GM12878 (cell line): ENCODE results near the gene SON. TPM values are rescaled to one million over a fixed set of nuclear protein-coding genes. Genes with fewer than 3 reads are reported as not detected.

Experiments
- ATAC-seq: fragments of 200-7000 bp; cut with Tn5 transposase; 3 replicates; pipeline ENCODE4 v1.9.1; 2020; ENCODE audit warnings: mild to moderate bottlenecking, moderate library complexity
- BruUV-seq: library from RNA; stranded (reverse); fragments of 400-500 nt; replicated peaks from 2 replicates; lab custom pipeline; 2021; lab: Mats Ljungman, UMichigan
- CTCF ChIA-PET: fragments of 300-600 bp; sonication (Branson Sonifier 250); formaldehyde crosslinking; extraction: SDS; loops from one replicate; lab custom pipeline; 2021; ENCODE audit warnings: inconsistent platforms; lab: Yijun Ruan, JAX
- POLR2A ChIA-PET: fragments of 350-600 bp; formaldehyde crosslinking; extraction: SDS; loops from one replicate; lab custom pipeline; 2021; ENCODE audit warnings: inconsistent platforms; lab: Charles Lee
- RAD21 ChIA-PET: fragments of 300-600 bp; sonication (Branson Sonifier 250); formaldehyde crosslinking; loops from one replicate; lab custom pipeline; 2023; ENCODE audit warnings: antibody characterized with exemption; ENCODE audit not compliant: unreplicated experiment; lab: Charles Lee
- SMC1A ChIA-PET: fragments of 300-600 bp; sonication (Branson Sonifier 250); formaldehyde crosslinking; loops from one replicate; lab custom pipeline; 2023; ENCODE audit not compliant: unreplicated experiment, uncharacterized antibody; lab: Charles Lee
- DNase-seq: peaks from one replicate; pipeline ENCODE4 v3.0.0-alpha.2; 2011; ENCODE audit warnings: low read depth, low spot score
- FAIRE-seq: peaks from 3 replicates; lab custom pipeline; 2011; peaks lifted over from hg19 to GRCh38; lab: Jason Lieb, UNC
- H2AFZ ChIP-seq: 2 replicates; pipeline ENCODE4 v1.6.0; 2011; ENCODE audit warnings: low read depth, low read length, control low read depth; ENCODE audit not compliant: control insufficient read depth
- H3K27ac ChIP-seq: 2 replicates; pipeline ENCODE4 v1.5.1; 2011; ENCODE audit warnings: control low read depth; ENCODE audit not compliant: control insufficient read depth, insufficient read depth
- H3K27me3 ChIP-seq, 2 experiments: replicated peaks in 1 of 2; 2 replicates each; pipeline versions ENCODE4 v1.6.0 to v1.6.1; 2011; ENCODE audit warnings: low read length in 1 of 2; ENCODE audit not compliant: control insufficient read depth in 2 of 2, insufficient read depth in 2 of 2
- H3K36me3 ChIP-seq, 2 experiments: 2 replicates each; pipeline ENCODE4 v1.5.1; 2011; ENCODE audit warnings: low read length in 1 of 2; ENCODE audit not compliant: control insufficient read depth in 2 of 2, insufficient read depth in 2 of 2
- H3K4me1 ChIP-seq: 2 replicates; pipeline ENCODE4 v1.6.1; 2011; ENCODE audit warnings: mild to moderate bottlenecking, low read length, moderate library complexity, mixed read lengths; ENCODE audit not compliant: control insufficient read depth, insufficient read depth
- H3K4me2 ChIP-seq: 2 replicates; pipeline ENCODE4 v1.6.0; 2011; ENCODE audit warnings: control low read depth; ENCODE audit not compliant: control insufficient read depth, insufficient read depth
- H3K4me3 ChIP-seq: fragments of 200-600 bp; sonication (generic); 2 replicates; pipeline ENCODE4 v1.5.1; 2016
- H3K79me2 ChIP-seq: 2 replicates; pipeline ENCODE4 v1.6.0; 2011; ENCODE audit warnings: low read length; ENCODE audit not compliant: control insufficient read depth, insufficient read depth
- H3K9ac ChIP-seq: 2 replicates; pipeline ENCODE4 v1.8.0; 2011; ENCODE audit warnings: low read length, control low read depth, mixed read lengths; ENCODE audit not compliant: control insufficient read depth, insufficient read depth
- H3K9me3 ChIP-seq: replicated peaks from 3 replicates; pipeline ENCODE4 v1.5.1; 2011; ENCODE audit warnings: mild to moderate bottlenecking, low read length; ENCODE audit not compliant: control insufficient read depth, insufficient read depth
- H4K20me1 ChIP-seq: 2 replicates; pipeline ENCODE4 v1.6.0; 2011; ENCODE audit not compliant: control insufficient read depth, insufficient read depth
- ATF2 ChIP-seq: IDR thresholded peaks from 2 replicates; pipeline ENCODE4 v1.6.1; 2012; ENCODE audit warnings: low read length, inconsistent platforms
- EP300 ChIP-seq, 2 experiments: fragments of 150-350 bp in 1 of 2; IDR thresholded peaks; 2 replicates each; pipeline ENCODE4 v1.6.1; 2011 to 2012; ENCODE audit warnings: low read depth in 2 of 2, low read length in 2 of 2, borderline replicate concordance in 1 of 2, improper control_type of control experiment in 1 of 2, inconsistent platforms in 1 of 2; ENCODE audit not compliant: control insufficient read depth in 1 of 2
- HSF1 ChIP-seq: fragments of 150-350 bp; IDR thresholded peaks from 2 replicates; pipeline ENCODE4 v1.6.1; 2014; ENCODE audit warnings: mild to moderate bottlenecking, low read depth, low read length
- LARP7 ChIP-seq: fragments of 450-650 bp; IDR thresholded peaks from 2 replicates; pipeline ENCODE4 v1.6.1; 2017; ENCODE audit warnings: mild to moderate bottlenecking
- NFYB ChIP-seq: IDR thresholded peaks from 2 replicates; pipeline ENCODE4 v1.6.1; 2011; ENCODE audit warnings: low read depth, mild to moderate bottlenecking, low read length, improper control_type of control experiment, moderate library complexity; ENCODE audit not compliant: insufficient read depth
- NR2C2 ChIP-seq: IDR thresholded peaks from 2 replicates; pipeline ENCODE4 v1.6.1; 2011; ENCODE audit warnings: borderline replicate concordance, low read depth; ENCODE audit not compliant: control insufficient read depth, insufficient read length
- PAX8 ChIP-seq: fragments of 450-650 bp; IDR thresholded peaks from 2 replicates; pipeline ENCODE4 v1.6.1; 2017; ENCODE audit warnings: mild to moderate bottlenecking, moderate library complexity
- POLR2AphosphoS5 ChIP-seq: IDR thresholded peaks from 2 replicates; pipeline ENCODE4 v1.6.1; 2011; ENCODE audit warnings: mild to moderate bottlenecking, low read length, inconsistent platforms
- YBX1 ChIP-seq: fragments of 450-650 bp; IDR thresholded peaks from 2 replicates; pipeline ENCODE4 v1.6.1; 2016; ENCODE audit warnings: antibody characterized with exemption
- ZBTB4 ChIP-seq: fragments of 450-650 bp; formaldehyde crosslinking; IDR thresholded peaks from 2 replicates; pipeline ENCODE4 v1.4.0; 2022; ENCODE audit warnings: mild to moderate bottlenecking, moderate library complexity
- WGBS: methylation state at CpG from one replicate; pipeline ENCODE4 v1.1.6; 2016; ENCODE audit warnings: low lambda C conversion rate; ENCODE audit not compliant: insufficient replicate concordance, insufficient coverage; ENCODE audit errors: missing lambda C conversion rate; 5-methylcytosine and 5-hydroxymethylcytosine counted together
- in situ Hi-C: fragments of 300-500 bp; cut with MboI; formaldehyde crosslinking; loops from 9 replicates; pipeline ENCODE4 v1.14.3; 2018; ENCODE audit warnings: mixed read lengths
- intact Hi-C: fragments of 100-400 bp; cut with micrococcal nuclease; formaldehyde crosslinking; loops from one replicate; pipeline ENCODE4 v1.14.2; 2022; ENCODE audit not compliant: unreplicated experiment
- polyA plus RNA-seq, 11 experiments: library from polyadenylated mRNA; depleted of rRNA in 4 of 11; unstranded in 6 of 11; stranded (reverse) in 5 of 11; fragments of >200 nt; fragmentation: Nextera tagmentation in 4 of 11; fragmentation: Illumina TruSeq in 1 of 11; extraction: Ambion mirVana in 4 of 11; extraction: Trizol in 1 of 11; gene quantifications; 1 replicate in 1 of 11; 2 replicates in 10 of 11; pipeline versions ENCODE4 v1.2.1 to v1.2.3, GENCODE V29; 2011 to 2016; ENCODE audit warnings: inconsistent platforms in 2 of 11, missing spikeins in 2 of 11, low read depth in 1 of 11
- total RNA-seq, 4 experiments: library from RNA; depleted of rRNA in 3 of 4; stranded (reverse); fragments of >200 nt in 3 of 4; fragmentation: Illumina TruSeq in 1 of 4; extraction: Trizol in 1 of 4; gene quantifications; 2 replicates each; pipeline versions ENCODE4 v1.2.1 to v1.2.3, GENCODE V29; 2013 to 2021

Gene SON
- total and polyA plus RNA-seq, 10 of the 15 experiments (the other 5 are each of a cell fraction or from before 2014, with no cell fraction given) = 95.7 to 788 (median 251) TPM

- no peaks in the 10 kb centered on the region for H3K27me3 ChIP-seq
- no peak overlapping the region for H3K4me2 ChIP-seq
- no TSS peak for BruUV-seq
- POLR2A ChIA-PET = interaction anchor here (1.3 kb wide), 1 partner anchor 16 kb away, joined by 3 read pairs; the partner anchor contains the start of gene TMEM50B
- CTCF ChIA-PET = interaction anchor here (0.7 kb wide), 1 partner anchor 21 kb away, joined by 3 read pairs; no protein-coding TSS in a partner anchor
- SMC1A ChIA-PET = no interaction called here
- FAIRE-seq (no peak), DNase-seq (no peak), ATAC-seq (no peak)
- intact Hi-C loops = no loop called here
- H3K9me3 ChIP-seq = no peaks in the 10 kb centered on the region
- in situ Hi-C loops = no loop called here
- no peaks in the 10 kb centered on the region for H4K20me1 ChIP-seq
- no peak overlapping the region for H3K9ac ChIP-seq
- H3K27ac ChIP-seq = no peak overlapping the region
- H3K4me3 ChIP-seq = no peak overlapping the region
- H3K36me3 ChIP-seq = no peaks in the 10 kb centered on the region
- WGBS = 18% methylated on average over 4 of the region's 4 CpGs
- RAD21 ChIA-PET = no interaction called here
- H3K79me2 ChIP-seq = no peaks in the 10 kb centered on the region
- no peaks in the 10 kb centered on the region for H3K4me1 ChIP-seq
- no peak for TF ChIP-seq PAX8
- TF ChIP-seq NR2C2 = no peak
- TF ChIP-seq, all 136 proteins: peak for 0
- H2AFZ ChIP-seq = no peak overlapping the region
Measured at GRCh38 chr21:33495743-33496142, 47.1 kb upstream of the SON start.

GRCh38 chr21:33496345-33496744, 46.5 kb upstream of the SON start:
- Histone ChIP-seq H3K4me3 (no peak overlapping the region), H3K9me3 (no peaks in the 10 kb centered on the region), H3K4me2 (no peak overlapping the region), H3K36me3 (no peaks in the 10 kb centered on the region), H3K9ac (no peak overlapping the region), H3K4me1 (no peaks in the 10 kb centered on the region), H3K27me3 (no peaks in the 10 kb centered on the region), H3K27ac (no peak overlapping the region), H4K20me1 (no peaks in the 10 kb centered on the region), H2AFZ (no peak overlapping the region), H3K79me2 (no peaks in the 10 kb centered on the region)
- DNase-seq = no peak
- 58% methylated on average over 7 of the region's 7 CpGs for WGBS
- no peak for TF ChIP-seq HSF1
- no peak for TF ChIP-seq ATF2
- no peak for TF ChIP-seq YBX1
- no peak for TF ChIP-seq POLR2AphosphoS5
- TF ChIP-seq EP300 (IDR thresholded peaks at IDR 0.05; ENCODE audit: borderline replicate concordance in 1 of 2, control insufficient read depth in 1 of 2, low read depth in 2 of 2, low read length in 2 of 2) = no peak
- TF ChIP-seq ZBTB4 (CRISPR knock-in tag) = no peak
- no peak for TF ChIP-seq LARP7
- no peak for TF ChIP-seq NFYB
- RAD21 ChIA-PET = no interaction called here
- intact Hi-C loops (no loop called here), in situ Hi-C loops (no loop called here)
- no peak for FAIRE-seq
- no TSS peak for BruUV-seq
- ATAC-seq = no peak
- POLR2A ChIA-PET = no interaction called here
- CTCF ChIA-PET = interaction anchor here (0.7 to 0.9 kb wide), 2 partner anchors 21 to 110 kb away, joined by 3 read pairs; no protein-coding TSS in a partner anchor
- SMC1A ChIA-PET = no interaction called here
